GM21529 (cell line): Measurements from ENCODE around the gene TBC1D25.

Experiments
- ATAC-seq: cut with Tn5 transposase; IDR thresholded peaks from one replicate; pipeline ENCODE4 v1.9.1; 2021; ENCODE audit not compliant: unreplicated experiment

TBC1D25 gene

GRCh38 chrX:48598614-48599013 lies 59.1 kb downstream of the TBC1D25 start:
- ATAC-seq = no peak

- ATAC-seq = no peak
Measured at GRCh38 chrX:48599341-48599740, 59.8 kb downstream of the TBC1D25 start.

GRCh38 chrX:48600226-48600625 lies 60.7 kb downstream of the TBC1D25 start:
- ATAC-seq = no peak

DNA sequence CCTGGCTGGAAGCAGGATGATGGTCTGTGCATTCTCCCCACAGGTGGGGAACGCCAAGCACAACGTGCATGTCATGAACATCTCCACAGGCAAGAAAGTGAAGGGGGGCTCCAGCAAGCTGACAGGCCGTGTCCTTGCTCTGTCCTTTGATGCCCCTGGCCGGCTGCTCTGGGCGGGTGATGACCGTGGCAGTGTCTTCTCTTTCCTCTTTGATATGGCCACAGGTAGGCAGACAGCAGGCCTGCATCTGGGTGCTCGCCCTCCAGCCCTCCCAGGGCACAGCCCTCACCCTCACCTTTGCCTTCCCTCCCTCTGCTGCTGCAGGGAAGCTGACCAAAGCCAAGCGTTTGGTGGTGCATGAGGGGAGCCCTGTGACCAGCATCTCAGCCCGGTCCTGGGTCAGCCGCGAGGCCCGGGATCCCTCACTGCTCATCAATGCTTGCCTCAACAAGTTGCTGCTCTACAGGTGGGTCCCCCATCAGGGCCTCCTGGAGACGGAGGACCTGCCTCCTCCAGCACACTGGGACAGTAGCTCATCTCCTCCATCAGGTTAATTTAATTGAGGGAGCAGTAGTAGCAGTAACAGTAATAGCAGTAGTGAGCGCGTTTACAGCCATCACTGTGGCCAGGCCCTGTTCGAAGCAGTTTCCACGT lies 62.4 kb downstream of the TBC1D25 start:
- no peak for ATAC-seq

DNA sequence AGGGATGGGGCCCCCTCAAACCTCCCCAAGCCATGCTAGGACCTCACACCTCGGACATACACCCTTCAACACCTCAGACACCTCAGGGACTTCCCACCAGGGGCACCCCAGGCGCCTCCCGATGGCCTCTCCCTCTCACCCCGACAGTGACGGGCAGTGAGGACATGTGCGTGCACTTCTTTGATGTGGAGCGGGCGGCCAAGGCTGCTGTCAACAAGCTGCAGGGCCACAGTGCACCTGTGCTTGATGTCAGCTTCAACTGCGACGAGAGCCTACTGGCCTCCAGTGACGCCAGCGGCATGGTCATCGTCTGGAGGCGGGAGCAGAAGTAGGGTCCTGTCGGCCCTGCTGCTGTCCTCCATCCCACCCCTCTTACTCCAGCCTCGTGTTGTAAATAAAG lies 65.2 kb downstream of the TBC1D25 start:
- no peak for ATAC-seq

- no peak for ATAC-seq
Measured at GRCh38 chrX:48606091-48606490, 66.6 kb downstream of the TBC1D25 start.

DNA sequence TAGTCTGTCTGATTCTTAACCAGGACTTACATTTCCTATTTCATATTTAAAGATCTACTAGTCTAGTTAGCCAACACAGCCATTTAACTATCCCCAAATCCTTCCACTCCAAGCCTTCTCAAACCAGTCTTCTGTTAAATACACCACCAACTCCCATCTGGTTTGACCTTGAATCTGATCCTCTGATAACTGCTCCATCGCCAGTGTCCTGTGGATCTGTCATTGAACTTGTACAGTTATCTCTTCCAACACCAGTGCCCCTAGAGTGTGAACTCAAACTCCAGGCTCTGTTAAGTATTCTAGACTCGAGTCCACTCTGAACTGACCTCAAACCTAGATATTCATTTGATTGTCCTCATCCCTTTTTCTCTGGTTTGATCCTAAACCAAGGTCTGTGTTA lies 72.2 kb downstream of the TBC1D25 start:
- ATAC-seq = no peak
